ENCODE measurements around the gene PREX1. TPM values are rescaled to one million over a fixed set of nuclear protein-coding genes. Genes with fewer than 3 reads are reported as not detected.
"Not testable (repeated sequence)": the region's sequence is repeated elsewhere in the genome, so short reads cannot be mapped to it uniquely, and the experiment has no call there.

The PREX1 gene
- total RNA-seq, 1 donor from 2014 or later: 36.1 TPM

DNA sequence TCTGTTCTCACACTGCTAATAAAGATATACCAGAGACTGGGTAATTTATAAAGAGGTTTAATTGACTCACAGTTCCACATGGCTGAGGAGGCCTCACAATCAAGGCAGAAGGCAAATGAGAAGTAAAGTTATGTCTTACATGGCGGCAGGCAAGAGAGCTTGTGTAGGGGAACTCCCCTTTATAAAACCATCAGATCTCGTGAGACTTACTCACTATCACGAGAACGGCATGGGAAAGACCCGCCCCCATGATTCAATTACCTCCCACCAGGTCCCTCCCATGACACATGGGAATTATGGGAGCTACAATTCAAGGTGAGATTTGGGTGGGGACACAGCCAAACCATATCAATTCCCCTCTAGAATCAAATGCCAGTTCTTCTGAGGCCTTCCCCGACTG lies 71.0 kb downstream of the PREX1 start:
- not testable (repeated sequence) for DNase-seq (ENCODE audit: low read depth in 2 of 2)

DNA sequence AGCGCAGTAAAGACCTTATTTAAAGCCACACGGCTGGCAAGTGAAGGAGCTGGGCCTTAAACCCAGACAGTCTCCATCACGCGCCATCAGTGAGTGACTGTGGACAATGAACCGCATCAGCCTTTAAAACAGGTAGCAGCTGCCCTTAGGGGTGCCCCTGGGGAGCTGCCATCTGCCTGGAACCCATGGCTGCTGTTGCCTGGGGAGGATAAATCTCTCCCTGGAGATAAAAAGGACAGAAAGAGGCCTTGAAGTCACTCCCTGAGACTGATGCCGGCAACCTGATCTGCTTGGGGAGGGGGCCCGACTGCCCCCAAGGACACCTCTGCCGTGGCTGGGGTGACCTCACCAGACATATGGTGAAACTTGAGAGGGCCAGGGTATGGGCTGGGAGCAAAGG lies 73.5 kb downstream of the PREX1 start:
- no peak for DNase-seq (ENCODE audit: low read depth in 2 of 2)

DNA sequence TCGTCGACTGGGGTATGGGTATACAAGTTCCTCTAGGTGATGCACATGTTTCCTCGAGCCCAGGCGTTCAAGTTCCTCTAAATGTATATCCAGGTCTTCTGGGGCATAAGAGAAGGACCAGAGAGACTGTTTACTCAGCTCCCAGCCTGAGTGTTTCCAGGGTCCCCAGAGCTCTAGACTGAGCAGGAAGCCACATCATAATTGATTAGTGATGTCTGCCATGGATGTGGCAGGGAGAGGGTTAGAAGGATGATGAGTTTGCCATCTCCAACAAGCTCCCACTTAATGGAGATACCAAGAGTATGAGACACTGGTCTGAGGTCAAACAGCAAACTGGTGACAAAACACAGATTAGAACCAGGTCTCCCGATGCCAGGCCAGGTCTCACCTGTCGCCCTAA lies 74.8 kb downstream of the PREX1 start:
- no peak for DNase-seq (ENCODE audit: low read depth in 2 of 2)

DNA sequence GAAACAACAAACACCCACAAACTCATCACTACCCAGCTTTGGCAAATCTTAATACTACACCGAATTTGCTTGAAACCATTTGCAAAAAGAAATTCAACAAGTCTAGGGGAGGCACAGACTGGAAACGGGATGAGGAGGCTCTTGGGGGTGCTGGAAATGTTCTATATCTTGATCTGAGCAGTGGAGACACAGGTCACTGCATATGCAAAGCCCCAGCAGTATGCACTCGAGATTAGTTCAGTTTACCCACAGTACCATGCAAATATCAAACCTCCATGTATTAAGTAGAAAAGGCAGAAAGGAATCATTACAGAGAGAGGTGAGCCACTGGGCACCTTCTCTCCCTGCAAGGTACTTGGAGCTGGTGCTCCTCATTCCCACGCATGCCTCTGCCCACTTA lies 75.9 kb downstream of the PREX1 start:
- DNase-seq (ENCODE audit: low read depth in 2 of 2): no peak

DNA sequence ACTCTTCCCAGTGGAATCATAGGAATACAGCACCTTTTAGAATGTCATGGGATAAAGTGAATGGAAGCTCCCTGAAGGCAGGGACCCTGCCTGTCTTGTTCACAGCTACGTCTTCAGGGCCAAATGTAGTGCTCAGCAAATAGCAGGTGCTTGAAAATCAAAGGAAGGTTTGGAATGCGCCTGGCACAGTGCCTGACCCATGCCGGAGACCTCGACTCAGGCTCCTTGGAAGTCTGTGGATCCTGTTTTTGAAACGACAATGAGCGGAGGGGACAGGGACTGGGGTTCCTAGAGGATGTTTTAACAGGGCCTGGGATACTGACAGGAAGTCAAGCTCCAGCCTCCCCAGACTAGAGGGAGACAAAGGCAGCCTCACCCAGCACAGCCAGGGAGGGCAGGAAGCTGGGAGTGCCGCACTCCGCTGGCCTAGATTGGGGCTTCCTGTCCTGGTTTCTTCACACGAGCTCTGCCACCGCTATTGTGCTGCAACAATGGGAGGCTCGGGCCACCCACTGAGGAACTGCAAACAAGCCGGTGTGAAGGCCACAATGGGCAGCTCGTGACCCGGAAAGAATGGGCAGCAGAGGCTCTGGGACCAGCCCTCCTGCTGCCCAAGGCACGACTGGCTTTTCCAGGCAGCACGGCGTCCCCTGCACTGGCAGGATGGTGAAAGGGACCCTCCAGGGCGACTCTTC lies 76.7 kb downstream of the PREX1 start:
- peak; percentile 61 to 93 for DNase-seq (ENCODE audit: low read depth in 2 of 2)

DNA sequence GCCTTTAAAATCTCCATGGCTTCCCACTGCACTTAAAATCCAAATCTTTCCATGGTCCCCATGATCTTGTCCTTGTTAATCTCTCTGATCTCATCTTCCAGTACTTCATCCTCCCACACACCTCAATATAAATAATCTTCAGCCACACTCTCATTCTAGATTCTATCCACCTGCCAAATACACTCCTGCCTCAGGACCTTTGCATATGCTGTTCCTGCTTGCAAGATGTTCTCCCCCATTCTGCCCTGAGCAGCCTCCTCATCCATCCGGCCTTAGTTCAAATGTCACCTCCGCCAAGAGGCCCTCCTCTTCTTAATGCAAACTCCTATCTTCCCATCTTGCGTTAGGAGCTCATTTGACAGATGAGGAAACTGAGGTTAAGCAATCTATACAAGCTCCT lies 77.4 kb downstream of the PREX1 start:
- no peak for DNase-seq (ENCODE audit: low read depth in 2 of 2)

DNA sequence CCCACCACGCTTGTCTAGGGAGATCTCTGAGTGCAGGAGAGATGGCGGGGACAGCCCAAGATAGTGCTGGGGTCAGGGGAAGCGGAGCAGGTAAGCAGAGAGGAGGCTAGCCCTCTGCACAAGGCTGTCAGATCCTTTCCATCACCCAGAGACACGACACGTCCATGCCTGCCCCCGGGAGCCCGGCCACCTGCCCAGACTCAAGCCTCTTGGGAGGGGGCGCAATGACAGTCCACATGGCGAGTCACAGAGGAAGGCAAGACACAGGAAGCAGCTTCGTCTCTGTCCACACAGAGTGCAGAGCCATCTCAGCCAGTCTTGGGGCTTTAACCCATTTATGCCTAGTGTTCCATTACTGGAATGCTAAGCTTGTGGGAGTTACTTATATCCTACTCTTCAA lies 78.4 kb downstream of the PREX1 start:
- DNase-seq (ENCODE audit: low read depth in 2 of 2): no peak

DNA sequence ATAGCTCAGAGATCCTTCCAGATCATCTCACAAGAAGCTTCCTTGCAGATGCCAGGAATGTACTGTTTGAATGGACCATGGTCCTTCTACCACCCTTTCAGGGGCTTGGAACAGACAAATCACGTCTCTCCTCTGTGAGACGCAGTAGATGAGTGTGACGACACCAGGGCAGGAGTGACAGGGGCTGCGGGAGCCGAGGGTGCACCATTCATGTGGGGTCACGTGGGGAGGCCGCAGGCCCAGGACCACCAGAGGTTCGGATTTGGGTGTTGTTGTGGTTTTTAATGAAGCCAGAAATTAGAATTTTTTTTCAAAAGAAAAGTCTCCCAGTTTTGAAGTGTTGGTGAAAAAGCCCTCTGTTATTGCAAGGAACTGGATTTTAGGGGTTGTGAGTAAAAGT lies 79.2 kb downstream of the PREX1 start:
- no peak for DNase-seq (ENCODE audit: low read depth in 2 of 2)

DNA sequence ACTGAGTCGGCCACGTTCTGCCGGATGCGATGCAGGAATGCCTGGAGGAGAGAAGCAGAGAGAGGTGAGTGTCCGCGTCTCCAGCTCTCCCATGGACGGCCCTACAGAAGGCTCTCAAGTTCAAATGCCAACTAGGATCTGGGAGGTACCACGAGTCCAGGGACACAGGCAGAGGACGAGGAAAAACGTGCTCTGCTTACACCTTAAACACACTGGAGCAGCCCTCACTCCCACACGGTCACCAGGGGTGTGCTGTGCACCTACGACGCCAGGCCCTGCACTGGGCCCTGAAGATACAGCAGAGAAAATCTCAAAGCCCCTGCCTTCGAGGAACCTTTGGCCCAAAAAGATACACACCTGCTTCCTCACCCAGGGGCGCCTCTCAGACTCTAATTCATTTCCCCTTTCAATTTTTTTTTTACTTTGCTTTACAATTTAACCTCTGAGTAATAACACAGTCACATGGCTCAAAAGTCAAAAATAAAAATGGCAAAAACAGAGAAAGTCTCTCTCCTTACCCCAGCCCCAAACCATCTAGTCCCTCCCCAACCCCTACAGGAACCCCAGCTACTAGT lies 79.9 kb downstream of the PREX1 start:
- DNase-seq (ENCODE audit: low read depth in 2 of 2): no peak

DNA sequence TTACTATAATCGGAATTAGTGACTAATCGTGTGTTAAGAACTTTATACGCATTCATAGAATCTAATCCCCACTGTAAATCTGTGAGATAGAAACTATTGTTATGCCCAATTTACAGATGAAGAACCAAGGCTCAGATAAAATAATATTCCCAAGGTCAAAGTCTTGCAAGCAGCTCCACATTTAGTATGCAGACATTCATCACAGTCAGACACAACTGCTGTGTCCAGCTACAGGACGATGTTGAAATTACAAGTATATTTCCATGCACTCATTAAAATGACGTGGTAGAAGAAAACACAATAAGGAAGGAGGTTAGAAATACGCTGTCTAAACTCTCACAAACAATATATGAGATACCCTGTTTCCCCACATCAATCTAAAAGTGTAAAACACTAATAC lies 82.5 kb downstream of the PREX1 start:
- no peak for DNase-seq (ENCODE audit: low read depth in 2 of 2)

DNA sequence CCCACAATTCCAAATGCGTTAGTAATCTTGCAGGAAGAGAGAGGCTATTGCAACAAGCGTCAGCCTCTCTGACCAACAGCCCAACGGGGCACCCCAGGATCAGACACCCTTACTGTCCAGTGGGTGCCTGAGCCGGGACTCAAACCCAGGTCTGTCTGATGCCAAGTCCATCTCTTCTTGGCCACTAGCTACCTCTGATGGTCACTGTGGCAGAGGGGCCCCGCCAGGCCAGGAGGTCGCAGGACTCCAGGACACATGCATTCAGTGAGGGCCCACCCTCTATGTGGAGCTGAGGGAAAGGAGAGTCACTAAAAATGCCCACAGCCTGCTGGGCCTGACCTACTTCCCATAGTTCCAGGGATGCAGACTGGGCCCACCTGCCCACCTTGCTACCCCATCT lies 83.3 kb downstream of the PREX1 start:
- no peak for DNase-seq (ENCODE audit: low read depth in 2 of 2)

DNA sequence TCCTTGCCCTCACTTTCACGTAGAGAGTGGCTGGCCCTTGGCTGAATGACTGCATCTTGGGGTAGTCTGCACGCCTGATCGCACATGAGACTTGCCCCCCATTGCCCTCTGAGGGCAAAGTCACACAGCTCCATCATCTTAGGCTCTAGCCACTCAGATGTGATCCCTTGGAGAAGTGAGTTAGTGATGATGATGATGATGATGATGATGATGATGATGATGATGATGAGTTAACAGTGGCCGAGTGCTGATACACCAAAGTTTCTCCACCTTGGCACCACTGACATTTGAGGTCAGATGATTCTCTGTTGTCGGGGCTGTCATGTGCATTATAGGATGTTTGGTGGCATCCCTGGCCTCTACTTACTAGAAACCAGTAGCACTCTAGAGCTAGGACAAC lies 84.0 kb downstream of the PREX1 start:
- DNase-seq (ENCODE audit: low read depth in 2 of 2): no peak

DNA sequence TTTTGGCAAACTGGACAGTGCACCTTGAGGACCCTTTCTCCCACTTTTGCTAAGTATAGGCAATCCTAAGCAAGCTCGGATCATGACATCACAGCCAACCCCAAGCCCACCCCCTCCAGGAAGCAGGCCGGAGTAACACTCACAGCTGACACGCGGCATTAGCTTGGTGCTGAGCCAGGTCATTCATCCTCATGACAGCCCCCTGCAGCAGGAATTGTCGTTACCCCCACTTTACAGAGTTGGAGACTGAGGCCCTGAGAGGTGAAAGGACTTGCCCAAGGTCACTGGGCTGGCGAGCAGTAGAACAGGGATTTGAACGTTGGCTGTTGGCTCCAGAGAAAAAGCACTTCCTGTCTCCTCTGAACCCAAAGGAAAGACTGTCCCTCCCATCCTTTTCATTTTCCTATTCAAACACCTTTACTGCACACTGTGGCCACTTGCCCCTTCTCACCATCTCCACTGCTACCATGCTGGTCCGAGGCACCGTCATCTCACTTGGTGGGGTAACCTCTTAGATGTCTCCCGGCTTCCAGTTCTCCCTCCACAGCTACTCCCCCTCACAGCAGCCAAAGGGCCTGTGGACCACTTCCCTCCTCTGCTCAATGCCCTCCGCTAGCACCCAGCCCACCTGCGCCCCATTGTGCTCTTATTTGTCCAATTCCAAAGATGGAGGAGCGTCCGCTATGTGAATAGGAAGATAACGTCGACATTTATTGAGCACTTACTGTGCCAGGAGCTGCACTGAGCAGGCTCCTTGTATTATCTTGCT lies 84.7 kb downstream of the PREX1 start:
- DNase-seq (ENCODE audit: low read depth in 2 of 2): peak in 1 of 2 donors; percentile 37

DNA sequence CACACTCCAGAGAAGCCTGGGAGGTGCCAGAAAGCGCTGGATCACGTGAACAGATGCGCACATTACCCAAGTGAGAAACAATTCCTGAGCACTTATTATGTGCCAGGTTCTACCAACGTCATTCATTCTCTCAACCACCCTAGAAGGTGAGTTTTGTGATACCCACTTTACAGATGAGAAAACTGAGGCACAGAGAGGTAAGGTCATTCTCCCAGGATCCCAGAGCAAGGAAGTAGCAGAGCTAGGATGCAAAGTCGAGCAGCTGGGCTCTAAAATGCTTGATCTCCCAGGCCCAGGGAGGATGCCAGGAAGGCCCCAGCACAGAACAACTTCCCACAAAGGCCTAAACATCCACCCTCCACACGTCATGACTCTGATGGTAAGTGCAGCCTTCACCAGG lies 85.6 kb downstream of the PREX1 start:
- no peak for DNase-seq (ENCODE audit: low read depth in 2 of 2)

DNA sequence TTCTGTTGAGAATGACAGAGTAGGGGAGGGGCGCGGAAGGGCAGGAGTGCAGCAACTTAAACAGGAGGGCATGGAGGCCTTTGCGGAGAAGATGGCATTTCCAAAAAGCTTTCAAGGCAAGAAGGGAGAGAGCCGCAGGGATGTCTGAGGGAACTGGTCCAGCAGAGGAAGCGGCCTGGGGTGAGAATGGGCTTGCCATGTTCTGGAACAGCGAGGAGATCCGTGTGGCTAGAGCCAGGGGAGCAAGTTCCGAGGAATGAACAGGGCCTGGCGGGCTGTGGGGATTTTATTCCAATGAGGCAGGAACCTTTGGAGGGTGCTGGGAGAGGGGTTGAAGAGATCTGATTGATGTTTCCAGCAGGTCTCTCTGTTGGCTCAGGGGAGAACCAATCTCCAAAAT lies 86.1 kb downstream of the PREX1 start:
- no peak for DNase-seq (ENCODE audit: low read depth in 2 of 2)

DNA sequence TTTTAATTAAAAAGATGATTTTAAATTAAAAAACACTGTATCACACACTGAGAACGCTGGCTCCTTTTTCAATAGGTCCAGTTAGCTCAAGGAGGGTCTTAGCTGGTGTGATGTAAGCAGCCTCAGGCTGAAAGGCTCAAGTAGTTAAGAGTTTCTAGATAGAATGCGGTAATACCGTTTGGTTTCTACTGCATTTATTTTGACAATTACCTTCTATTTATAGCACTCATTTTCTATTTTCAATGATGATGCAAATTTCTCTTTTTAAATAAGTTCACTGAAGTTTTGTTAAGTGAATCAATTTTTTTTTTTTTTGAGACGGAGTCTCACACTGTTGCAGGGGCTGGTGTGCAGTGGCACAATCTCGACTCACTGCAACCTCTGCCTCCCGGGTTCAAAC lies 87.1 kb downstream of the PREX1 start:
- DNase-seq (ENCODE audit: low read depth in 2 of 2): no peak

DNA sequence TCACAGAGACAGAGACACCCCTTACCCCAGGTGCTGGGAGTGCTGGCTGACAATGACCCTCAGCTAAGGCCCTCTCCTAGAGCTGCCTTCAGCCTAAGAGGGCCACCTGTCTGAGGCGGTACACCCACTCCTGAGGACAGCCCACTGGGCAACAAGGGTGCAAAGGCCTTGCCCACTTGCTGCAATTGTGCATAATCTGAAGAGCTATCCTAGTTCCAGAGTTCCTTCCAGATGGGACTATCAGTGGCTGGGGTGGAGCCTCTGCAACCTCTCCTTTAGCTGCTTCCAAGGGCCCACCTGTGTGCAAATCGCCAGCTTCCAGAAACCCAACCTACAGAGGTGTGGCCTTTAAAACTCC lies 87.5 kb downstream of the PREX1 start:
- no peak for DNase-seq (ENCODE audit: low read depth in 2 of 2)

DNA sequence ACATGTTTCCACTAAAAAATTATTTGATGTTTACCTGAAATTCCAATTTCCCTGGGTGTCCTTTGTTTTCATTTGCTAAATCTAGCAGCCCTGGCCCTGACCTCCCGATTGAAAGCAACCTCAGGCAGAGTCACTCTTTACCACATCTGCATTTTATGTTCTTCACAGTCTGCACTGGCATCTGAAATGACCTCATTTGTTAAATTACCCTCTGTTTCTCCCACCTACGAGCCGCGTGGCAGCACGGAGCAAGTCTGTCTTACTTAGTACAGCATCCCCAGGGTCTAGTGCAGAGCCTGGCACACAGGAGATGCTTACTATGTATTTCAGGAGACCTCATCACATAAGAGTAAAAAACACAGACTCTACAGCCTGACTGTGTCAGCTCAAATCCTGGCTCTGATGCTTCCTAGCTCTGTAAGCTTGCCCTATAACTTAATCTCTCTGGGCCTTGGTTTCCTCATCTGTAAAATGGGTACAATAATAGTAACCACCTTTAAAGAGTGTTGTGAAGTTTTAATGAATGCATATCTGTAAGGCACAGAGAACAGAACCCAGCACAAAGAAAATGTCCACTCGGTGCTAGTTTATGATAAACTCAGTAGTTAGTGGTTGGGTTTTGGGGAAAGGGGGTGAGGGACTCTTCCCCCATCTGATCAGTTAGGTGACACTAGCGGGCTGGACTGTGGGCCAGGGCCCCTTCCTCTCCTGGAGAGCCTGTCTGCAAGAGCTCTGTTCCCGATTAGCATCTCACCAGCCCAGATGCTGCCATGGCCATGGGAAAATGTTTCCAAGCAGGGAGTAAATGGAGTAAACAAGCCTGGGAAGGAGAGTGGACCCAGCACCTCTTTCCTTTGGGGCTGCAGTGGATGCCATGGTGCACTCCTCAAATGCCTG lies 88.2 kb downstream of the PREX1 start:
- no peak for DNase-seq (ENCODE audit: low read depth in 2 of 2)

DNA sequence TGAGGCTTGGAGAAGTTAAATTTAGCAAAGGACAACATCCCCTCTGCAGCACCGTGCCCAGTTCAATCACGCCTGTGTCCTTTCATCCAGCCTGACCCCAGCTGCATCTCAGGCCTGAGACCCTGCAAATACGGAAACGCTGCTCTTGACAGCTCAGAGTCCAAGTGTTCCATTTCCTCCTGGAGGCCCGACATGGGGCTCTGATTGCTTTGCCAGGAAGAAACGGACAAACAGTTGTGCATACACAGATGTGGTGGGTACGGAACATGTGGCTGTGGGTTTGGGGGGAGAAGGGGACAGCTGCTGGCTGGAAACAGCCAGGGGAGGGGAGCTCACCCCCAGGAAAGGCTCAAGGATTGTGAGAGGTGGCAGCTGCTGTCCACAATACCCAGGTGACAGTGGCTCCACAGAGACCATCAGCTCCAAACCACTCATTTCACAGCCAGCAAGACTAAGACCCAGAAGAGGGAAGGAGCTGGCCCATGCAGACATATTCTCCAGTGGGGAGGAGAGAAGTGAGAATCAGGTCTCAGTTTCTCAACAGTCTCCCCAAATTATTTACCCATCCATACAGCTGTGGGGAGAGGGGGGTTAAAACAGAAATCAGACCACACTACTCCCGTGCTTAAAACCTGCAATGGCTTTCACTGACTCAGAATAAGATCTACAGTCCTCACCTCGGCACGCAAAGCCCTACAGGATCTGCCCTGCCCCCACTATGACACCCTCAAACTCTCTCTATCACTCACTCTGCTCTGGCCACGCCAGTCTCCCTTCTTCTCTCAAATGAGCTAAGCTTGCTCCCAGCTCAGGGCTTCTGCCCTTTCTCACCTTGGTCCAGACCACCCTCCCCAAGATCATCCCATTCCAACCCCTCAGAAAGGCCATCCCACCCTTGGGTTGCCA lies 89.1 kb downstream of the PREX1 start:
- DNase-seq (ENCODE audit: low read depth in 2 of 2): peak in 1 of 2 donors; percentile 44

DNA sequence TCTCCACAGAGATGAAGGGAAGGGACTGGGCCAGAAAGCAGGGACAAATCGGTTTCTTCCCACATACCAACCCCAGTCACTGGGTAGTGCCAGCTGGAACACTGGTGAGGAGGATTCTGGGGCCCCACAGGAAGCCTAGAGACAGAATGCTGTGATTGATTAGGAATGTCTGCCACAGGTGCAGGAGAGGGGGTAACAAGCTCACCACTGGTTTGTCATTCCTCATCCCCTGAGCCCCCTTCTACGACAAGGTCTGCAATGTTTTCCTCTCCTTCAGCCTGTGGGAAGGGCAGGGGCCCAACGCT lies 89.8 kb downstream of the PREX1 start:
- DNase-seq (ENCODE audit: low read depth in 2 of 2): no peak

DNA sequence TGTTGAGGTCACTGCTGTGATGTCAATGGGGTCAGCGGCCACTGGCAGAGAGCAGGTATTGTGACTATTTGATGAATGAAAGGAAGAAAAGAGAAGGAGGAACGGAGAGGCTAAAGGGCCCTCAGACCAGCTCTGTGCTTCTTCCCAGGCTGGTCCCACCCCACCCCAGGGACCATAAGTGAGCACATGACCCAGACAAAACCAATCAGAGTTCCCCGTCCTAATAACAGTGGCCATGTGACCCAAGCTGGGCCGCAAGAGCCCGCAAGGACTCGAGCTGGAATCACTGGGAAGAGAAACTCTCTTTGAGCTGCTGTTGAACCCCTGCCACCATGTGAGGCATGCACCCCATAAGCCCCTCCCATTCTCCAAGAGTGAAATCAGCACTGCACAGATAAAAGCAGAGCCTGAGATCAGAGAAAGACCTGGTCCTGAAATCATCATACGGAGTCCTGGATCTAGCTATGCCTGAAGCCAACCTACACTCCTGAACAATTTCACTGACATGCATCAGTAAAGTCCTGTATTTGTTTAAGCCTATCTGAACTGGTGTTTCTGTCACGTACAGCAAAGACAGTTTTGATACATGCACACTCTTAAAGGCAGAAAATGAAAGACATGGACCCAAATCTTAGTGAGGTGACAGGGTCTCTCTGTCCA lies 90.2 kb downstream of the PREX1 start:
- no peak for DNase-seq (ENCODE audit: low read depth in 2 of 2)
